IPS-18a (cell line): ENCODE data around the gene CEACAM16.

Source experiments
- H3K27ac ChIP-seq: one replicate; pipeline ENCODE4 v1.5.1; 2013; ENCODE audit warnings: low read length
- H3K27me3 ChIP-seq: one replicate; pipeline ENCODE4 v1.6.1; 2013; ENCODE audit warnings: mild to moderate bottlenecking, low read length; ENCODE audit not compliant: control insufficient read depth, insufficient read depth
- H3K36me3 ChIP-seq: one replicate; pipeline ENCODE4 v1.6.1; 2013; ENCODE audit warnings: low read depth, low read length; ENCODE audit not compliant: control insufficient read depth
- H3K4me1 ChIP-seq: one replicate; pipeline ENCODE4 v1.6.1; 2013; ENCODE audit warnings: low read depth, low read length; ENCODE audit not compliant: control insufficient read depth
- H3K4me3 ChIP-seq: one replicate; pipeline ENCODE4 v1.5.1; 2013; ENCODE audit warnings: low read length
- H3K9ac ChIP-seq: one replicate; pipeline ENCODE4 v1.6.1; 2013; ENCODE audit warnings: mild to moderate bottlenecking, low read length, moderate library complexity
- H3K9me3 ChIP-seq: one replicate; pipeline ENCODE4 v1.6.1; 2013; ENCODE audit warnings: low read depth, low read length; ENCODE audit not compliant: control insufficient read depth

The CEACAM16 gene

DNA sequence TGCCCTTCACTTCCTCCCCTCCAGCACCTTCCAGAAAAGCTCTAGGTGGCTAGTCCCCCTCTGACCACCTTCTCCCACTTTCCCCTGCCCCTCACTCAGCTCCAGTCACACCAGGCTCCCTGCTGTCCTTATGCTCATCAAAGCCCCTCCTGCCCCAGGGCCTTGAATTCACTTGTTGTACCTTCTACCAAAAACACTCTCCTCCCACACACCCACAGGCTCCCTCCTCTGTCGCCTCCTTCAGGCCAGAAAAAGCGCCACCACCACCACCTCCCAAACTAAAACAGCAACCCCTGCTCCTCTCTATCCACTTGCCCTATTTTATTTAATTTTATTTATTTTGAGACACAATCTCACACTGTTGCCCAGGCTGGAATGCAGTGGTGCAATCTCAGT, 4.8 kb upstream of the CEACAM16 start:
- H3K4me1 ChIP-seq, result peaks cover 5% of the 10 kb centered on the region
- no peak overlapping the region for H3K9ac ChIP-seq
- H3K27me3 ChIP-seq, result no peaks in the 10 kb centered on the region
- no peak overlapping the region for H3K4me3 ChIP-seq
- no peaks in the 10 kb centered on the region for H3K9me3 ChIP-seq
- H3K36me3 ChIP-seq, result no peaks in the 10 kb centered on the region
- H3K27ac ChIP-seq, result no peak overlapping the region

DNA sequence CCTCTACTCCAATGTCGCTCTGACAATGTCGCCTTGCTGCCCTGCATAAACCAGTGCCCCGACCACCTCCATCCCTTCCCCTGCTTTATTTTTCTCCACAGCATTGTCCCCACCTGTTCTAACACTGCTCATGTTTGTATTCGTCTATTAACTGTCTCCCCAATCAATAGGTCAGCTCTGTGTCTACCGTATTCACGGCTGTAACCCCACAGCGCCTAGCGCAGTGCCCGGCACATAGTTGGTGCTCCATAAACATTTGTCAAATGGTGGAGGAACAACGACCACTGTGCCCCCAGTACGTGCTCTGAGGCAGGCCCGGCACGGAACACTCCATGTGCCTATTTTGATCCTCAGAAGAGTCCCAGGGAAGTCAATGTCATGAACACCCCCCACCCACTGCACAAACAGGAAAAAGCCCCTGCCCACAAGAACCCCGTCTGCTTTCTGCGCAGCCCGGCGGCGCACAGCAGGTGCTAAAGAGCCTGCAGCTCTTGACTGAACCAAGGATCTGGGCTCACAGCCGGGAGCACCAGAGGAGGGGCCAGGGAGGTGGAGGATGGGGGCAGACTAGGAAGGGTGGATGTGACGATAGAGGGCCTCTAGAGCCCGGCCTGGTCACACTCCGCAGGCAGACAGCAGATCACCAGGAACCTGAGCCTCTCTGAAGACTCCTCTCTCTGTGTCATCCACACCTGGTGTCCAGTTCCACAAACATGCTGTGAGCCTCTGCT, 1.8 kb upstream of the CEACAM16 start:
- Histone ChIP-seq H3K4me3 (no peak overlapping the region), H3K4me1 (peaks cover 5% of the 10 kb centered on the region), H3K9me3 (no peaks in the 10 kb centered on the region), H3K9ac (no peak overlapping the region), H3K27me3 (no peaks in the 10 kb centered on the region), H3K36me3 (no peaks in the 10 kb centered on the region), H3K27ac (no peak overlapping the region)

DNA sequence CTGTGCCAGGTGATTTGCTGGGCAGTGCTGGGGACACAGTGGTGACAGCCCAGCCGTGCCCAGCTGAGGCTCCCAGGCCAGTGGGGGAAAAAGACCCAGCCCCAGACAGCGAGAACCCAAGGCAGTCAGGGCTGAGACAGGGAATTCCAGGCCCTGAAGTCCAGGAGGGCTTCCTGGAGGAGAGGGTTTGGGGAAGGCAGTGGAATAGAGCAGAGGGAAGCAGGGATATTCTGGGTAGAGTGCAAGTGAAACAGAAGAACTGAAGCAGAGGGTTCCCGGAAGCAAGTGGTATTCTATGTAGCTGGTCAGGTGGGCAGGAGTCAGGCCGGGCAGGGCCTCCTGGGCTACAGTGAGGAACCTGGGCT, 1.3 kb upstream of the CEACAM16 start:
- no peaks in the 10 kb centered on the region for H3K9me3 ChIP-seq
- no peaks in the 10 kb centered on the region for H3K27me3 ChIP-seq
- no peak overlapping the region for H3K27ac ChIP-seq
- no peaks in the 10 kb centered on the region for H3K36me3 ChIP-seq
- H3K9ac ChIP-seq, result no peak overlapping the region
- peaks cover 5% of the 10 kb centered on the region for H3K4me1 ChIP-seq
- H3K4me3 ChIP-seq, result no peak overlapping the region

DNA sequence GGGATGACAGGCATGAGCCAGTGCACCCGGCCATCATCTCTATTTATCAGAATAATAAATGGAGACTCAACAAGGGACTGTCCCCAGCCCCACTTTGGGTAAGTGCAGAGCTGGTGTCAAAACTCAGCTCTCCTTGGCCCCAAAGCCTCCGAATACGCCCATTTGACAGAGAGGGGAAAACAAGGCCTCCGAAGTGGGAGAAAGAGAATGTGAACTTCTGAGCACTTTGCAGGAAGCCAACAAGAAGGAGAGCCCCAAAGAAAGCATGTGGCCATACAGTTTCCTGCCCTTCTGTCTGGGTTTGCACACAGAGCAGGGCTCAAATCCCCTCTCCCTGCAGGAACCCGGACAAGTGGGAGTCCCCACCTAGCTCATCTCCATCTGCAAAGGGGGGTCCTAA, 1.6 kb downstream of the CEACAM16 start:
- peaks cover 5% of the 10 kb centered on the region for H3K4me1 ChIP-seq
- H3K4me3 ChIP-seq, result no peak overlapping the region
- no peak overlapping the region for H3K27ac ChIP-seq
- no peaks in the 10 kb centered on the region for H3K9me3 ChIP-seq
- no peaks in the 10 kb centered on the region for H3K36me3 ChIP-seq
- H3K9ac ChIP-seq, result no peak overlapping the region
- no peaks in the 10 kb centered on the region for H3K27me3 ChIP-seq

DNA sequence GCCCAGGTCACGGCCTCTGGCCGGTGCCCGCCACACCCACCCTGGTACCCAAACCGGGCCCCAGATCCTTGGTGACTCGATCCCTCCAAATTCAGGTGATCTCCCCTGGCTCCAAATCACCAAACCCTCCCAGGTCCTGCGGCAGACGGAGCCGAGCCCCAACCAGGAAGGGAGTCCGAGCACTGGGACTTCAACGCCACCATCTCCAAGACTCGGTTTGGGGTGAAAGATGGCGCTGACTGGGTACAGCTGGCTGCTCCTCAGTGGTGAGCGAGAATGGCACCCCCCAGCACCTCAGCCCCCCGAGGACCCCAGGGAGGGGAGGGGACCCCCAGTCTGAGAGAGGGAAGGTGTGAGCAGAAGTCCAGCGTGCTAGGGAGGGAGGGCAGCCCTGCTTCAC, 2.3 kb downstream of the CEACAM16 start:
- no peak overlapping the region for H3K9ac ChIP-seq
- no peak overlapping the region for H3K4me3 ChIP-seq
- H3K27me3 ChIP-seq, result no peaks in the 10 kb centered on the region
- H3K9me3 ChIP-seq, result no peaks in the 10 kb centered on the region
- H3K27ac ChIP-seq, result no peak overlapping the region
- H3K36me3 ChIP-seq, result no peaks in the 10 kb centered on the region
- H3K4me1 ChIP-seq, result peaks cover 5% of the 10 kb centered on the region

DNA sequence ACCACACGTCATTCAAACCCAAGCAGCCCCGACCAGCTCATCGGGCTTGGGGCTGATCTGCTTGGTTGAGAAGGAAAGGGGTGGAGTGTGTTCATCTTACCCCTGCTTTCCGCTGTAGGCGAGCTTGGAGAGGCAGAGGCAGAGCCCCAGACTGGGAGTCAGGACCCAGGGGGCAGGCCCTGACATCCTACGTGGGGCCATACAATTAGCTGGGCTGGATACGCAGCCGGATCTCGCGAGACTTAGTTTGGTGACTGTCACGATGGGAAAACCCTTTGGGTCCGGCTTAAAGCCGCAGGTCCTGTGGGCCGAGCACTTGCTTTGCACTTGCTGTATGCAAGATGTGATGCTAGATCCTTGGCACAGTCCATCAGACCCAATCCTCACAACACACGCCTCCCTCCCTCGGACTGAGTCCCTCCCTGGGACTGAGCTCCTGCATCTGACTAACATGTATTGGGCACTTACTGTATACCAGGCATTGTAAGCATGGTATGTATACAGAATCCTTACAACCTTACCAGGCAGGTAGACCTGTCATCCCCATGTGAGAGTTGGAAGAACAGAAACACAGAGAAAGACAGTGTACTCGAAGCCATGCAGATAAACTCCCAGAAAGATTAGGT, 3.7 kb downstream of the CEACAM16 start:
- H3K36me3 ChIP-seq, result no peaks in the 10 kb centered on the region
- no peak overlapping the region for H3K27ac ChIP-seq
- no peaks in the 10 kb centered on the region for H3K9me3 ChIP-seq
- no peaks in the 10 kb centered on the region for H3K4me1 ChIP-seq
- H3K9ac ChIP-seq, result no peak overlapping the region
- no peak overlapping the region for H3K4me3 ChIP-seq
- no peaks in the 10 kb centered on the region for H3K27me3 ChIP-seq

DNA sequence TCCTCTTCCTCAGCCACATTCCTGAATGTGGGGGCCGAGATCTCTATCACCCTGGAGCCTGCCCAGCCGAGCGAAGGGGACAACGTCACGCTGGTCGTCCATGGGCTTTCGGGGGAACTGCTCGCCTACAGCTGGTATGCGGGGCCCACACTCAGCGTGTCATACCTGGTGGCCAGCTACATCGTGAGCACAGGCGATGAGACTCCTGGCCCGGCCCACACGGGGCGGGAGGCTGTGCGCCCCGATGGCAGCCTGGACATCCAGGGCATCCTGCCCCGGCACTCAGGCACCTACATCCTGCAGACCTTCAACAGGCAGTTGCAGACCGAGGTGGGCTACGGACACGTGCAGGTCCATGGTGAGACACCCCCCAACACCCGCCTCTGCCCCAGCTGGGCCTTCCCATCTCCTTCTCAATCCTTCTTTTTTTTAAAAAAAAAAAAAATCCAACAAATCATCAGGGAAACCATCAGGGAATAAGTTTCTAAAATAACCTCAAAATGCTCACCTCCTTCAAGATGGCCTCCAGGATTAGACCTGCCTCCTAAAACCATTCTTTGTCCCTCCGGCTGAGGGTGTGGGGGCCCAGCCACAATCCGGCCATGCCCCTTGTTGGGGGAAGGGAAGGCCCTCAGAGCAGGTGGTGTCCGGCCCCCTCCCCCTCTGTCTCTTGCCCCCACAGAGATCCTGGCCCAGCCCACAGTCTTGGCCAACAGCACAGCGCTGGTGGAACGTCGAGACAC, 4.6 kb downstream of the CEACAM16 start:
- Histone ChIP-seq H3K4me1 (no peaks in the 10 kb centered on the region), H3K36me3 (no peaks in the 10 kb centered on the region), H3K4me3 (no peak overlapping the region), H3K9ac (no peak overlapping the region), H3K27ac (no peak overlapping the region), H3K9me3 (no peaks in the 10 kb centered on the region), H3K27me3 (no peaks in the 10 kb centered on the region)

DNA sequence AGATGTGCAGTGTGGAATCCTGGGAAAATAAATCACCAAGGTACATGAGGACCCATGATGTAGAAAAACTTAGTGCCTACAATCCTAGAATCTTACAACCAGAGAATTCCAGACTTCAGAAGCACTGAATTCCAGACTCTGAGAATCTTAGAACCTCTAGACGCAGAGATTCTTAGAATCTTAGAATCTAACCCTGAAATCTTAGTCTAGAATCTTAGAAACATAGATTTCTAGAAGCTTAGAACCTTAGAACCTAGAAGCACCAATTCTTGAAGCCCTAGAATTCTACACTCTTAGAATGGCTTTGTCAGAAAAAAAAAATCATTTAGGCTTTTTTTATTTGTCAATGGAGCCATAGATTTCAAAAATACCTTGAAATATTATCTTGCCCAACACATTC, 6.0 kb downstream of the CEACAM16 start:
- no peak overlapping the region for H3K9ac ChIP-seq
- no peaks in the 10 kb centered on the region for H3K9me3 ChIP-seq
- no peak overlapping the region for H3K27ac ChIP-seq
- no peaks in the 10 kb centered on the region for H3K27me3 ChIP-seq
- no peaks in the 10 kb centered on the region for H3K4me1 ChIP-seq
- H3K4me3 ChIP-seq, result no peak overlapping the region
- no peaks in the 10 kb centered on the region for H3K36me3 ChIP-seq

DNA sequence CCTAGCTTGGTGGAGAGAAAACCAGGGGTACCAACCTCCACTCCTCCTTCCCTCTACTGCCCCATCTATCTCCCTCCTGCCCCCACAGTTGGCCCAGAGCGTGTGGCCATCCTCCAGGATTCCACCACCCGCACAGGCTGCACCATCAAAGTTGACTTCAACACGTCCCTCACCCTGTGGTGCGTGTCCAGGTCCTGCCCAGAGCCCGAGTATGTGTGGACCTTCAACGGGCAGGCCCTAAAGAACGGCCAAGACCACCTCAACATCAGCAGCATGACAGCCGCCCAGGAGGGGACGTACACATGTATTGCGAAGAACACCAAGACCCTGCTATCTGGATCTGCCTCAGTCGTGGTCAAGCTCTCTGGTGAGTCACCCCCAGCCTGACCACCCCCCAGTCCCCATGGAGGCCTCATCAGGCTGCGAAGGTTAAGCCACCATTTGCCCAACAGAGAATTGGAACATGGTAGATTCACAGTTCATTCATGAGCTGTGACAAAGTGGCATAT, 6.6 kb downstream of the CEACAM16 start:
- Histone ChIP-seq H3K9ac (no peak overlapping the region), H3K9me3 (no peaks in the 10 kb centered on the region), H3K36me3 (no peaks in the 10 kb centered on the region), H3K4me1 (no peaks in the 10 kb centered on the region), H3K4me3 (no peak overlapping the region), H3K27me3 (no peaks in the 10 kb centered on the region), H3K27ac (no peak overlapping the region)

DNA sequence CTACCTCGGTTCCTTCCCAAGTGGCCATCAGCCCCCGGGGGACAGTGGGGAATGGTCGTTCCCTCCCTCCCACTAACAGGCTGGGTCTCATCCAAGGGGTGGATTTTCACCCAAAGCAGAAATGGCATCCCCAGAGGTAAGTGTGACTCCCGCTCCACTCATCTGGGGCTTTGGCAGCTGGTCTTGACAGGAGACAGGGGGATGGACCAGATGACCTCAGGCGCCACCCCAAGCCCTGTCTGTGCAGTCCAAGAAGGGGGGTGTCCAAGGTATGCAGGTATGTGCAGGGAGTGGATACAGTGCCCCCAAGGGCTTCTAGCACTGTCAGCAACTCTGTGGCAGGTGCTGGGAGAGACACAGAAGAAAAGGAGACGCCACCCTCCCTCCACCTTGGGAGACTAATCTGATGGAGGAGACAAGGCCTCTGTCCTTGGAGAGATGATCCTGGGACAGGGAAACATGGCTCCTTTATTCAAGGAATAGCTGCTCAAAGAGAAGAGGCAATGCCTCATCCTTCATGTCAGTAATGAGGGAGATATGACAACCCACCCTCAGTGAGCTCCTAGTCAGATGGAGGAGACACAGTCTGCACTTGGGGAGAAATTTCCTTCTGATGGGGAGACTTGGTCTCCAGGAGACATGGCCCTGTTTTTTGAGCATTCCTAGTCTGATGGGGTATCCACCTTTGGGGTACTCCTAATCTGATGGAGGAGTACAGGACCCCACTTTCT, 7.7 kb downstream of the CEACAM16 start:
- Histone ChIP-seq H3K9ac (no peak overlapping the region), H3K9me3 (no peaks in the 10 kb centered on the region), H3K4me3 (no peak overlapping the region), H3K4me1 (no peaks in the 10 kb centered on the region), H3K36me3 (no peaks in the 10 kb centered on the region), H3K27ac (no peak overlapping the region), H3K27me3 (no peaks in the 10 kb centered on the region)

DNA sequence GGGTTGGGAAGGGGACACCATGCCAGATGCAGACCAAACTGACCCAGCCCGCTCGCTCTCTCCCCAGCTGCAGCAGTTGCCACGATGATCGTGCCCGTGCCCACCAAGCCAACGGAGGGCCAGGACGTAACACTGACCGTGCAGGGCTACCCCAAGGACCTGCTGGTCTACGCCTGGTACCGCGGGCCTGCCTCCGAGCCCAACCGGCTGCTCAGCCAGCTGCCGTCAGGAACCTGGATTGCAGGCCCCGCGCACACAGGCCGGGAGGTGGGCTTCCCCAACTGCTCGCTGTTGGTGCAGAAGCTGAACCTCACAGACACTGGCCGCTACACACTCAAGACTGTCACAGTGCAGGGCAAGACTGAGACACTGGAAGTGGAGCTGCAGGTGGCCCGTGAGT, 8.8 kb downstream of the CEACAM16 start:
- no peaks in the 10 kb centered on the region for H3K4me1 ChIP-seq
- H3K27ac ChIP-seq, result no peak overlapping the region
- no peak overlapping the region for H3K4me3 ChIP-seq
- no peak overlapping the region for H3K9ac ChIP-seq
- no peaks in the 10 kb centered on the region for H3K9me3 ChIP-seq
- H3K36me3 ChIP-seq, result no peaks in the 10 kb centered on the region
- no peaks in the 10 kb centered on the region for H3K27me3 ChIP-seq
